ENCODE results near the gene PRRT1.
A peak's percentile ranks its signal among the peaks of the same experiment; 100 is the strongest.
"Not testable (repeated sequence)": the region's sequence is repeated elsewhere in the genome, so short reads cannot be mapped to it uniquely, and the experiment has no call there.

Gene PRRT1

DNA sequence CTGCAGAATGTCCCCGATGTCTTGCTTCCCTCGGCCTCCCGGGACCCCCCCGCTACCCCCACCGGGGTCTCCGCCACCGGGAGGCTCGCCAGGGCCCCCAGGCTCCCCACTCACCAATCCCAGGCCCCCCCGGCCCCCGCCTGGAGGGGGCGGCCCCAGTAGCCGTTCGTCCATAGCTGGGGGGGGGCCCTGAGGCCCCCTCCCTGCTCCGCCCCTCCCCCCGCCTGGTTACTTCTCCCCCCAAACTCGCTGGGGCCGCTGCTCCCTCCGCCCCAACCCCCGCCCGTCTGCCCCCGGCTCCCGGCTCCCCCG is 38.0 kb upstream of the PRRT1 start:
- no peak for DNase-seq
- intact Hi-C loops (cut with DNase I), result no loop called here

DNA sequence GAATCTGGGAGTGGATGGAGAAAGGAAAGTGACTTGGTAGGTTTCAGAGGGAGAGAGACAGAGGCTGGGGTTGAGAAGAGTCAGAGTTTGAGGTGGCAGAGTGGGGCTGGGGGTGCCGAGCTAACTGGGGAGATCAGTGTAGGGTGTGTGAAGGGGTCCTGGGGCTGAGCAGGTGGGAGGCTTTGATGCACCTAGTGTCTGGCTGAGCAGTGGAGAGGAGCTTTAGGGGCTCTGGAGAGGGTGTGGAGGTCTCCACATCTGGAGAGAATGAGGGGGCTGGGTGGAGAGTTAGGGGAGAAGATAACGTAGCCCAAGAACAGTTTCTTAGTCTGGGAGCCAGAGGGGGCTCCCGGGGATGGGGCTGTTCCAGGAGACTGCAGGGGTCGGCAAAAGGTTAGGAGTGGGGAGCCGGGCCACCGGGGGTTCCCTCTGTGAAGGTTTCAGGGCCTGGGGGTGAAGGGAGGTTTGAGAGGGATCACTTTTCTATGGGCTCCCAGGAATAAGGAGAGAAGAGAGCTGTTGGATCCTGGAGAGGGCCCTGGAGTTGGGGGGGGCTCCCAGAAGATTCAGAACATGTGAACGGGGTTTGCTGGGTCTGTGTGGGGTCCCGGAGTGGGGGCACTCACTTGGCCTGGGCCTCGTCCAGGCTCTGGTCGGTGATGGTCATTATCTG is 37.5 kb upstream of the PRRT1 start:
- no peak for DNase-seq
- intact Hi-C loops (cut with DNase I), result no loop called here

DNA sequence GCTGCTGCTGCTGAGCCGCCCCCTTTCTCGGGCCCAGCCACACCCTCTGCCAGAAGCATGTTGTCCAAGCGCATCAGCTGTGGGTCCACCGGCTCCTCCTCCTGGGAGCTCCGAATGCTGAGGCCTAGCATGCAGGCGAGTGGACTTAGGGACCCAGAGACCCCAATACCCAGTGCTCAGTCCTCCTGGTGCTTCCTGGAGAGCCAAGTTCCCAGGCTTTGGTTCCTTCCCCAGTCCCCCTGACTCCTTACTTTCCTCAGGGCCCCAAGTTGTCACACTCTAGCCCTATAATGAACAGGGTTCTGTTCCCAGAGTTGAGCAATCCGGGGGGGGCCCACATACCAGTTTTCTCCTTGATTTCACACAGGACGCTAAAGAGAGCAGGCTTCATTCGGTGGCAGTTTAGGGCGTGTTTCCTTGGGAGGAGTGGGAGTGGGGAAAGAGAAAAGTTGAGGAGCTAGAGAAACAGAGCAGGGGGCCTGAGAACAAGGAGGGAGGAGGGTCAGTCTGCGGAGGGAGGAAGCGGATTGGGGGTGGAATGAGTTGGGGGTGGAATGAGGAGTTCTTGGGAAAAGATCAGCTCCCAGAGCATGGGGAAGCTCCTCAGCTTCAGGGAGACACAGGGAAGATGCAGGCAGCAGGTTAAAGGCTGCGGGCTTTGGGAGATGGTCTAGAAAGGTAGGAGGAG is 36.8 kb upstream of the PRRT1 start:
- peak in 1 of 42 donors; percentile 29 for DNase-seq
- intact Hi-C loops (cut with DNase I), result no loop called here

DNA sequence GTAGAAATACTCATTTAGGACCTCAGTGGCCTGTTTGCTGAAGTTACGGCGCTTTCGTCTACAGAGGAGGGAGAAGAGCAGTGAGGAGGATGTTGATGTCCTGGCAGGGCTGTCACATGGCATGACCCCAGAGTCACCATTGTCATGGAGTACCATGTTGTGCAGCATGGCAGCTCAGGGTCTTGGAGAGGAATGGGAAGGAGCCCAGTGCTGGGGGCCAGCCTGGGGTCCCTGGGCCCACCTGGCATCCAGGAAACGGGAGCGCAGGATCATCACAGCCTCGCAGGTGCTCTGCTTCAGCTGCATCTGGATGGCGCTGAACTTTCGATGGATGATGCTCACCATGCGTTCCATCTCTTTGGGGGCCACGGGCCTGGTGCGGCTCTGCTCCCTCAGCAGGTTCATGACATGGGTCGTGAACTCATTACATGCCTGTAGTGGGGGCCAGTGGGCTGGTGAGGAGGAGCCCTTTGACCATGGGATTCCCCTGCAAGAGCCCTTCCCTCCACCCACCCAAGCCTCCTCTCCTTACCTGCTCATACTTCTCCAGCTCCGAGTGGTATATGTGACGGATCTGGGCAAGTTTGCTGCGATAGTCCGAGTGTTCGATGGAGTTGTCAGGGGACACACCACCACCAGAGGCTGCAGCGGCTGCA is 36.1 kb upstream of the PRRT1 start:
- DNase-seq; intact Hi-C loops (cut with DNase I): not testable (repeated sequence)

DNA sequence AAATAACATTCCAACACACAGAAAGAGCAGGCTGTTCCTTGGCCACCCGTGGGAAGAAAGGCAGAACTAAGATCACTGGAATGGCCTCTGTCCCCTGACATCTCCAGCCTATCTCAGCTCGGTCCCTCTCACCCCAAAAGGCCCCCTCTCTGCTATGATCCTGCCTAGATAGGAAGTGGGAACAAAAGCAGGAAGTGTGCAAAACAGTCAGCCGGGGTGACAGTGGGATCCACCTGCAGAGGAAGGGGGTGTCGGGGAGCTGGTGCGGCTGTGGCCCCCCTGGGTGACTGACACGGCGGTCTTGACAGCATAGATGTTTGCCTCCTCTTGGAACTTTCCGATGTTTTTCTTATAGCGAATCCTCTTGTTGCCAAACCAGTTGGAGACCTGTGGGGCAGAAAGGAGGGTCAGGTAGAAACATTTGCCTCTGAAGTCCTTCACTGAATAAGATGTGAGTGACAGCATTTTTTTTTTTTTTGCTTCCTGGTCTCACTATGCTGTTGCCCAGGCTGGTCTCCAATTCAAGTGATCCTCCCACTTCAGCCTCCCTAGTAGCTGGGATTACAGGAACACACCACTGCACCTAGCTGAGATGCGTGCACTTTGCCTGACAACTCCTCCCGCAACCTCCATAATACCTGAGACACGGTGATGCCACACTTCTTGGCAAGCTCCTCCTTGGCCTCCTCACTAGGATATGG is 35.4 kb upstream of the PRRT1 start:
- intact Hi-C loops (cut with DNase I), result no loop called here

DNA sequence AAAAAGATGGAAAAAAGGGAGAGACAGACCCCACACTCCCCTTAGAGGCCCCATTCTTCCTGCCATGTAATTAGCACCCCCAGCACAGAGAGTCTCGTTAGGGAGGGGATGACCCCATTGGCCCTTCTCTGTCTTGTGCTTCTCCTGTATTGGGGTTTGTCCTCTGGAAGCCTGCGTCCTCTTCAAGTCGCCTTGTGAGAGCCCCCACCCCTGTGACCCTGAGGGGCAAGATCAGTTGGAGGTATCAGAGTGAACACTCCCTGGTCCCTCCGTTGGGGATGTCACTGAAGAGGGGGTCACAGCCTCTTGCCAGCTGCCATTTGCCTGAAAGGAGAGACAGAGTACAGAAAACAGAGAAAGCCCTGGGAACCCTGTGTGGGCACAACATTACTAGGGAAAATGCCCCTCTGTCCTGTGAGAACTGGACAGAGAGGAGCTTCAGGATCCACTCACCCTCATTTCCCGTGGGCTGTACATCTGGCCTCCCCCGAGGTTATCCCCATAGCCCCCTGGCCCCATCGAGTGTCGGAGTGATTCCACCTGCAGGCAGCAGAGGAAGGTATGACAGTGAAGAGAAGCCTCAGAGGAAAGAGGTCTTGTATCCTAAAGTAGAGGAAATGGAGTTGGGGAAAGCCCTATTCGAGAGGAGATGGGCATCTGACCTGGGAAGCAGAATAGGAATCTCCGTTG is 34.6 kb upstream of the PRRT1 start:
- intact Hi-C loops (cut with DNase I), result not testable (repeated sequence)
- peak in 1 of 42 donors; percentile 2 for DNase-seq

More for the DNA sequence above, 35.4 kb upstream of the PRRT1 start:
- peak in 1 of 42 donors; percentile 1 for DNase-seq

DNA sequence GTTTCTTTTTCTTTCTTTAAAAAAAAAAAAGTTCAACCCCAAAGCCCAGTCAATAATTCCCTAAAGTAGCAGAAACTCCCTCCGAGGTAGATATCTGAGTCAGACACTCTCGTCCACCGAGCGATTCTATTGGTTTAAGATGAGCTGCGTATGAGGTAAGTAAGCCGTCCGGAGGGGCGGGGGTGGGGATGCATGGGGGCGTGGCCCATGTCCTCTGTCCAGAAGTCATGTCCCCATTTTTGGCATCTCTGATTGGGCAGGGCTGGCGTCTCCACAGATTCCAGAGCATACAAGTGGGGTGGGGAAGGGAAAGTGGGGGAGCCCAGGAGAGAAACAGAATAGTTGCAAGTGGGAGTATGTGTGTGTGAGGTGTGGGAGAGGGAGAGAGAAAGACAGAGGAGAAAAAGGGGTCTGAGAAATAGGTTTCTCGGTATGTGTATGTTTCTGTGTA is 34.0 kb upstream of the PRRT1 start:
- intact Hi-C loops (cut with DNase I), result not testable (repeated sequence)
- DNase-seq, result peak in 6 of 42 donors; percentile 32 to 61 (median 36)

DNA sequence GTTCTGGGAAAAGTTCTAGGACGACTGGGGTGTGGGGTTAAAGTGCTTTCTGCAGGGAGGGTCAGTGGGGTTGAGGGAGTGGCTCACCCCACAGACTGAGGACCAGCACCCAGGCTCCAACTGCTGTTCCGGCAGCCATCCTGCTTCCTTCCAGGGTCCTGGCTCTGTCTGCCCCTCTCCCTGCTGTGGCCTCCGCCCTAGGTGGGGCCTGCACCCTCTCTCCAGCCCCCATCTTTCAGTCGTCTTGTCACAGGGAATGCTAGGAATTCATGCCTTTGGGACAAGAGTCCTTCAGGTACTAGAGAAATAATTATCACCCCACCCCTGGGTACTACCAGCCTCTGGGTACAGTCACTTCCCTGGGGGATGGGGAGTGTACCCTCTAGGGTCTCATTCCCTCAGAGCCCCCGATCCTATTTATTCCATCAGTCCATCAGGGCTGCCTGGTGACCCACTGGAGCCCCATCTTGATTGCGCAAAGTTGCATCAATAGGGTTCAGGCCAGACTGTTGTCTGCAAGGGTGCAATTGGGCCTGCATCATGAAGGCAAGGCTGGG is 32.4 kb upstream of the PRRT1 start, which contains the start of gene AGER:
Gene AGER (minus strand): TSS at position 170 of the 557 bp plus-strand sequence. CDS start 31 bp downstream, at position 139.
- DNase-seq, result peak in 2 of 42 donors; percentile 3 to 4
- intact Hi-C loops (cut with DNase I), result no loop called here

DNA sequence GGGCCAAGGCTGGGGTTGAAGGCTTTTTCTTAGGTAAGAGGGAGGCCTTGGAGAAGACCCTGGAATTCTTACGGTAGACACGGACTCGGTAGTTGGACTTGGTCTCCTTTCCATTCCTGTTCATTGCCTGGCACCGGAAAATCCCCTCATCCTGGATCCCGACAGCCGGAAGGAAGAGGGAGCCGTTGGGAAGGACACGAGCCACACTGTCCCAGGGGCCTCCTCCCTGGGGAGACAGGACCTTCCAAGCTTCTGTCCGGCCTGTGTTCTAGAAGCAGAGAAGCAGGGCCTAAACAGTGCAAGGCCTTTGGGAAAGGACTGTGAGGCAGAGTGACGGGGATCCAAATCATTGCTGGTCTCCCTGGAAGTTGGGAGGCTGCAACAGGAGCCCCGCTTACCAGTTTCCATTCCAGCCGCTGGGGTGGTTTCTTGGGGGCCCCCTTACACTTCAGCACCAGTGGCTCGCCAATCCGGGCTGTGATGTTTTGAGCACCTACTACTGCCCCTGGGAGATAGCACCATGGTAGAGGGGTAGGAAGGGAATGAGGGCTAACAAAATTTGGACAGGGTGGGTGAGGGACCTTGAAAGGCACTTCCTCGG is 31.8 kb upstream of the PRRT1 start:
- peak in 2 of 42 donors; percentile 3 for DNase-seq
- intact Hi-C loops (cut with DNase I), result no loop called here

DNA sequence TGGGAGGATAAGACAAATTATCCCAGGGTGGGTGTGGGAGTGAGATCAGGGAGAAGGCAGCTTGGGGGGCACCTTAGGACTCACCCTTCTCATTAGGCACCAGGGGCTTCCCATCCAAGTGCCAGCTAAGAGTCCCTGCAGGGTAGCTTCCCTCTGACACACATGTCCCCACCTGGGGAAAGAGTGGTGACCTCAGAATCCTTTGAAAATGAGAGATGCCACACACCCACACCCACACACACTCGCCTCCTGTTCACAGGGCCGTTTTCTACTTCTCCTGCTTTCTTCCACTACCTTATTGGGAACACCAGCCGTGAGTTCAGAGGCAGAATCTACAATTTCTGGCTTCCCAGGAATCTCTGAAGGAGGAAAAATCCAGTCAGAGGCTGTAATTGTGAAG is 31.3 kb upstream of the PRRT1 start:
- intact Hi-C loops (cut with DNase I), result no loop called here
- DNase-seq, result peak in 1 of 42 donors; percentile 24

DNA sequence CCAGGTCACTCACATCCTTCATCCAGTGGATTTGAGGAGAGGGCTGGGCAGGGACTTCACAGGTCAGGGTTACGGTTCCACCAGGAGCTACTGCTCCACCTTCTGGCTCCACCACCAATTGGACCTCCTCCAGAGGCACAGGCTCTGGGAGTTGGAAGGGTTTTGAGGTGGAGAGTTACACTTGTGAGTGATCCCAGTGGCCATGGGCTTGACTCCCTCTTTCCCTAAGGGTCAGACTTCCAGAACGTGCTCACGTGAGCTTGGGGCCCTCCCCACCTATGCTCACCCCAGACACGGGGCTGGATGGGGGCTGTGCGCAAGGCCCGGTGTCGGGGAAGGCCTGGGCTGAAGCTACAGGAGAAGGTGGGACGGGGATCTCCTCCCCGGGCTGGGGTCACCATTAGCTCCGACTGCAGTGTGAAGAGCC is 30.8 kb upstream of the PRRT1 start:
- DNase-seq, result peak in 1 of 42 donors; percentile 3
- intact Hi-C loops (cut with DNase I), result no loop called here

DNA sequence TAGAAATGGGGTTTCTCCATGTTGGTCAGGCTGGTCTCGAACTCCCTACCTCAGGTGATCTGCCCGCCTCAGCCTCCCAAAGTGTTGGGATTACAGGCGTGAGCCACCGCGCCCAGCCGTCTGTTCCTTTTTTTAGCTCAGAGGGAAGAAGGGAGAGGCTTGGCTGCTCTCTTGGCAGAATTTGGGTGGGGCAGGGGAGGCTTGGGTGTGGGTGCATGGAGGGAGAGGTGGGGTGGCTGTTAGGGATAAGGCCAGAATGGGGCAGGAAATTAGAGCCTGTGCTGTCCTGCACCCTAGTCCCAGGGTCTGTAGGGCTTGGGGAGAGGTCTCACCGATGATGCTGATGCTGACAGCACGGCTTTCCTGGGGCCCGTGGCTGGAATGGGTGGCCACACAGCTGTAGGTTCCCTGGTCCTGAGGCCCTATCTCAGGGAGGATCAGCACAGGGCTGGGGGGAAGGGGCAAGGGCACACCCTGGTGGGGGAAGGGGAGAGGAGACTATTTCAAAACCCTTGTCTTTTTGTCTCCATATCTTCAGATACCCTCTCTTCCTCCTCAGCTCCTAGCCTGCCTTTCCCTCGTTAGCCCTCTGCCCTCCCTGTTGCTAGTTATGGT is 30.3 kb upstream of the PRRT1 start:
- peak in 2 of 42 donors; percentile 1 to 8 for DNase-seq
- intact Hi-C loops (cut with DNase I), result no loop called here

DNA sequence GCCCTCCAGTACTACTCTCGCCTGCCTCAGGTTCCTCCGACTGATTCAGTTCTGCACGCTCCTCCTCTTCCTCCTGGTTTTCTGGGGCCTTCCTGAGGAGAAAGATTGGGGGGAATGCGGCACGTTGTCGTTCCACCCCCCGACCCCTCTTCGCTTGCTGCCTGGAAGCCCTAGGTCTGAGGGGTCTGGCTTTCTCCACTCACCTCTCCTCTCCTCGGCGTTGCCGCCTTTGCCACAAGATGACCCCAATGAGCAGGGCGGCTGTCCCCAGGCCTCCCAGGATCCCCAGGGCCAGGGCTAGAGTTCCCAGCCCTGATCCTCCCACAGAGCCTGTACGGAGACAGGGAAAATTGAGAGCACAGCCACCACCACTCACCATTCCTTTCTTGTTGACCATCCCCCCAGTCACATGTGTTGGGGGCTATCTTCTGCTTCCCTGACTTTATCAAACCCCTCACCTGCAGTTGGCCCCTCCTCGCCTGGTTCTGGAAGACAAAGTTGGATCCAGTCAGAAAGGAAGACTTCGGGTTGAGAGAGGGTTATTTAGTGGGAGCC is 29.5 kb upstream of the PRRT1 start:
- intact Hi-C loops (cut with DNase I), result no loop called here
- no peak for DNase-seq

DNA sequence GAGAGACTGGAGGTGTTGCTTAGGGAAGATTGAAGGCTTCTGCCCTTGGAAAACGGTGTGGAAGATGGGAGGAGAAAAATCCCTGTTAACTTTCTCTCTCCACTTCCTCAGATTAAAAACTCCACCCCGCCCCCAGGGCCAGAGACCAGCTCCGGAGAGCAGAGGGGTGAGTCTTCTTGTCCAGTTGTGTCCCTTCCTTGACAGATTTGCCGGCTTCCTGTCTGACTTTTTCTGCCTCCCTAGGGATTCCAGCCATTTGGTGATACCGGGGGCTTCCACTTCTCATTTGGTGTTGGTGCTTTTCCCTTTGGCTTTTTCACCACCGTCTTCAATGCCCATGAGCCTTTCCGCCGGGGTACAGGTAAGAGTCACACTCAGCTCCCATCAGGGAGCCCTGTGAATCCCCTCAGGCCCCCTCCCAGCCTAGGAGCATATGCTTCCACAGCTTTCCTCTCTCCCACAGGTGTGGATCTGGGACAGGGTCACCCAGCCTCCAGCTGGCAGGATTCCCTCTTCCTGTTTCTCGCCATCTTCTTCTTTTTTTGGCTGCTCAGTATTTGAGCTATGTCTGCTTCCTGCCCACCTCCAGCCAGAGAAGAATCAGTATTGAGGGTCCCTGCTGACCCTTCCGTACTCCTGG is 28.1 kb upstream of the PRRT1 start:
- intact Hi-C loops (cut with DNase I), result no loop called here
- no peak for DNase-seq

DNA sequence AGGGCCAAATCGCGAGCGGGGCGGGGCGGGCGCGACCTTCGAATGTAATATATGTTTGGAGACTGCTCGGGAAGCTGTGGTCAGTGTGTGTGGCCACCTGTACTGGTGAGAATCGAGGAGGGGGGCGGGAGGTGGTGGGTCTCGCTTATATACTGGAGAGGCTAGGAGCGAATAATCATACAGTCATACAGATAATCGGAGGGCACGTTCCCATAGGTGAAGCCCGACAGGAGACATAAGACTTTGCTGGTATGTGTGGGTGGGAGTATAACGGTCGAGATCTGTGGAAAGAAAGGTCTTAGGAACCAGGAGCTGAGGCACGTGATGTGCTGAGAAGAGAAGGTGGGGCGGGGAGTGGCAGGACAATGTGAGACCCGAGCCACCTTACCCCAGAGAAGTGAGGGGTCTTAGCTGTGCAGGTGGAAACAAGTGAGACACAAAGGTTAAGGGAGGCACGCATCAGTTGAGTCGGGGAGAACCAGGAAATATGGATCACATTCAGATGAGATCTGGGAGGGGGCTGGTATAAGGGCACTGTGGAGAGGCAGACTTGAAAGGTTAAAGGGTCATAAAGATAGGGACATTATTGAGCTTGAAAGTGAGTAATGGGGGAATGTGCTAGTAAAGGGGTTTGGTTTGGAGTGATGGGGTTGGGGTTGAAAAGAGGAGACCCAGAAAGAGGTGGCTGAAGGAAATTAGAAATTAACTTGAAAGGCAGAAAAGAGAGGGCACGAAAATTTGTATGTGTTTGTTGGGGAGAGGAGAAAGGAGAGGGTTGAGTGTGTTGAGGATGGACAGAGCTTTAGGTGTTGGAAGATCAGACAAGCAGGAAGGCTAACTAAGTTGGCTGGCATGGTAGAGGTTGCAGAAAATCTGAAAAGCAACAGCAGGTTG is 27.1 kb upstream of the PRRT1 start:
- no peak for DNase-seq
- intact Hi-C loops (cut with DNase I), result no loop called here
